LNCaP clone FGC (cell line): ENCODE data around the gene ATP5ME.

ENCODE experiments used
- DNase-seq: peaks from one replicate; pipeline ENCODE4 v3.0.0-alpha.2; 2011; ENCODE audit warnings: low read depth
- H3K4me3 ChIP-seq: 2 replicates; pipeline ENCODE4 v1.5.1; 2011; ENCODE audit warnings: mild to moderate bottlenecking, low read depth, low read length, control low read depth
- CTCF ChIP-seq: IDR thresholded peaks from 2 replicates; pipeline ENCODE4 v1.5.1; 2012; ENCODE audit warnings: mild to moderate bottlenecking; ENCODE audit not compliant: control insufficient read depth, insufficient read depth; ENCODE audit errors: extremely low read depth

Gene ATP5ME

GRCh38 chr4:625631-626161 is 48.4 kb downstream of the ATP5ME start:
- H3K4me3 ChIP-seq = no peak overlapping the region
- DNase-seq = no peak
- no peak for TF ChIP-seq CTCF

- no peak for DNase-seq
- H3K4me3 ChIP-seq = no peak within 1 kb of the TSS
- TF ChIP-seq CTCF = no peak
These were observed 49.1 kb downstream of the ATP5ME start, which contains the start of gene PDE6B for GRCh38 chr4:624705-625590. TSS of gene PDE6B (plus strand) at chr4:625573. CDS start at chr4:625627, 54 bp downstream.

- no peak overlapping the region for H3K4me3 ChIP-seq
- TF ChIP-seq CTCF = no peak
- DNase-seq = no peak
These were observed 50.0 kb downstream of the ATP5ME start for GRCh38 chr4:623914-624566.

- no peak overlapping the region for H3K4me3 ChIP-seq
- no peak for DNase-seq
- no peak for TF ChIP-seq CTCF
These were observed 50.8 kb downstream of the ATP5ME start for GRCh38 chr4:622996-623913.
